Measurements from ENCODE around the gene IL6ST.
"Not testable (repeated sequence)": the region's sequence is repeated elsewhere in the genome, so short reads cannot be mapped to it uniquely, and the experiment has no call there.

Gene IL6ST

GRCh38 chr5:55993731-55994494, 850 bp downstream of the IL6ST start:
- peak overlapping the region; percentile 63 for H3K4me3 ChIP-seq (ENCODE audit: control insufficient read depth, low read depth, low read length)
- DNase-seq (ENCODE audit: low read depth) = no peak
- TF ChIP-seq CTCF (IDR thresholded peaks at IDR 0.05; ENCODE audit: control insufficient read depth, insufficient read depth, low read depth, low read length, missing control alignments) = no peak

GRCh38 chr5:55993013-55993412, 1.8 kb downstream of the IL6ST start:
- TF ChIP-seq CTCF (IDR thresholded peaks at IDR 0.05; ENCODE audit: control insufficient read depth, insufficient read depth, low read depth, low read length, missing control alignments) = no peak
- no peak for DNase-seq (ENCODE audit: low read depth)
- H3K4me3 ChIP-seq (ENCODE audit: control insufficient read depth, low read depth, low read length) = peak overlapping the region; percentile 63

GRCh38 chr5:55991768-55992486, 2.8 kb downstream of the IL6ST start:
- peak overlapping the region; percentile 15 for H3K4me3 ChIP-seq (ENCODE audit: control insufficient read depth, low read depth, low read length)
- no peak for TF ChIP-seq CTCF (IDR thresholded peaks at IDR 0.05; ENCODE audit: control insufficient read depth, insufficient read depth, low read depth, low read length, missing control alignments)
- DNase-seq (ENCODE audit: low read depth) = no peak

- not testable (repeated sequence) for DNase-seq (ENCODE audit: low read depth); H3K4me3 ChIP-seq (ENCODE audit: control insufficient read depth, low read depth, low read length)
Measured at GRCh38 chr5:55990895-55991294, 3.9 kb downstream of the IL6ST start.

- TF ChIP-seq CTCF (IDR thresholded peaks at IDR 0.05; ENCODE audit: control insufficient read depth, insufficient read depth, low read depth, low read length, missing control alignments) = no peak
- no peak overlapping the region for H3K4me3 ChIP-seq (ENCODE audit: control insufficient read depth, low read depth, low read length)
- DNase-seq (ENCODE audit: low read depth) = no peak
Measured at GRCh38 chr5:55989860-55990259, 4.9 kb downstream of the IL6ST start.

- TF ChIP-seq CTCF (IDR thresholded peaks at IDR 0.05; ENCODE audit: control insufficient read depth, insufficient read depth, low read depth, low read length, missing control alignments) = no peak
- H3K4me3 ChIP-seq (ENCODE audit: control insufficient read depth, low read depth, low read length) = no peak overlapping the region
- DNase-seq (ENCODE audit: low read depth) = no peak
Measured at GRCh38 chr5:55988979-55989638, 5.7 kb downstream of the IL6ST start.

- DNase-seq (ENCODE audit: low read depth); H3K4me3 ChIP-seq (ENCODE audit: control insufficient read depth, low read depth, low read length): not testable (repeated sequence)
Measured at GRCh38 chr5:55988428-55988827, 6.3 kb downstream of the IL6ST start.

Data from AG09309 (cell line).